Natural killer cell (primary cell): ENCODE measurements around the gene TMEM147. TPM values are rescaled to one million over a fixed set of nuclear protein-coding genes. Genes with fewer than 3 reads are reported as not detected.
A peak's percentile ranks its signal among the peaks of the same experiment; 100 is the strongest.

Source experiments
- ATAC-seq, 3 donors: fragments of 150-1000 bp in 2 of 3; fragments of 200-7000 bp in 1 of 3; cut with Tn5 transposase; 1 replicate in 1 of 3; 2 replicates in 2 of 3; pipeline ENCODE4 v1.10.0; 2021; ENCODE audit warnings: mild to moderate bottlenecking in 2 of 3, moderate library complexity in 2 of 3
- DNase-seq, 2 donors: peaks; one replicate each; pipeline versions ENCODE4 v3.0.0 to v3.0.0-alpha.2; 2013 to 2021; ENCODE audit warnings: mixed read lengths in 1 of 2
- H3K27ac ChIP-seq: one replicate; pipeline ENCODE4 v1.5.1; 2013; ENCODE audit warnings: mild to moderate bottlenecking, low read length
- H3K27me3 ChIP-seq: one replicate; pipeline ENCODE4 v1.6.1; 2013; ENCODE audit warnings: low read length; ENCODE audit not compliant: control insufficient read depth, insufficient read depth
- H3K36me3 ChIP-seq: one replicate; pipeline ENCODE4 v1.6.1; 2013; ENCODE audit warnings: low read length; ENCODE audit not compliant: control insufficient read depth, insufficient read depth
- H3K4me1 ChIP-seq: one replicate; pipeline ENCODE4 v1.6.1; 2013; ENCODE audit warnings: low read length; ENCODE audit not compliant: control insufficient read depth, insufficient read depth
- H3K4me3 ChIP-seq: one replicate; pipeline ENCODE4 v1.5.1; 2013; ENCODE audit warnings: low read length
- H3K9me3 ChIP-seq: one replicate; pipeline ENCODE4 v1.6.1; 2013; ENCODE audit warnings: low read length; ENCODE audit not compliant: control insufficient read depth, insufficient read depth
- H3K27ac Mint-ChIP-seq, 2 donors: one replicate each; pipeline ENCODE4 v1.8.0; 2022; ENCODE audit warnings: mild to moderate bottlenecking in 2 of 2, mixed read lengths in 2 of 2, moderate library complexity in 1 of 2
- H3K27me3 Mint-ChIP-seq, 2 donors: one replicate each; pipeline ENCODE4 v1.8.0; 2022; ENCODE audit warnings: low read depth in 2 of 2, mixed read lengths in 2 of 2
- H3K36me3 Mint-ChIP-seq: one replicate; pipeline ENCODE4 v1.8.0; 2022; ENCODE audit warnings: mixed read lengths
- H3K4me1 Mint-ChIP-seq, 2 donors: one replicate each; pipeline ENCODE4 v1.8.0; 2022; ENCODE audit warnings: mixed read lengths in 2 of 2
- H3K4me3 Mint-ChIP-seq: one replicate; pipeline ENCODE4 v1.8.0; 2022; ENCODE audit warnings: mild to moderate bottlenecking, moderate library complexity, mixed read lengths
- H3K9me3 Mint-ChIP-seq, 2 donors: one replicate each; pipeline ENCODE4 v1.8.0; 2022; ENCODE audit warnings: mixed read lengths in 2 of 2
- WGBS: methylation state at CpG from one replicate; pipeline ENCODE4 v1.1.7; 2013; ENCODE audit warnings: missing lambda C conversion rate; ENCODE audit not compliant: insufficient coverage; 5-methylcytosine and 5-hydroxymethylcytosine counted together
- intact Hi-C: fragments of 100-400 bp; cut with micrococcal nuclease; formaldehyde crosslinking; loops from one replicate; pipeline ENCODE4 v1.14.2; 2022
- total RNA-seq, 4 donors: library from RNA; stranded (reverse); fragments of 120-200 nt in 1 of 4; gene quantifications; one replicate each; pipeline versions ENCODE4 v1.2.3 to v1.2.4, GENCODE V29; 2013 to 2022
- TF ChIP-seq, protein P1 (sequence below): fragments of 200-600 bp; IDR thresholded peaks from one replicate; pipeline ENCODE4 v1.8.0; 2022; ENCODE audit warnings: antibody characterized with exemption

The TMEM147 gene
- total RNA-seq, 3 donors from 2014 or later (not counting 1 experiment from before 2014, with no cell fraction given): 30.6 to 37.9 (median 31.2) TPM

DNA sequence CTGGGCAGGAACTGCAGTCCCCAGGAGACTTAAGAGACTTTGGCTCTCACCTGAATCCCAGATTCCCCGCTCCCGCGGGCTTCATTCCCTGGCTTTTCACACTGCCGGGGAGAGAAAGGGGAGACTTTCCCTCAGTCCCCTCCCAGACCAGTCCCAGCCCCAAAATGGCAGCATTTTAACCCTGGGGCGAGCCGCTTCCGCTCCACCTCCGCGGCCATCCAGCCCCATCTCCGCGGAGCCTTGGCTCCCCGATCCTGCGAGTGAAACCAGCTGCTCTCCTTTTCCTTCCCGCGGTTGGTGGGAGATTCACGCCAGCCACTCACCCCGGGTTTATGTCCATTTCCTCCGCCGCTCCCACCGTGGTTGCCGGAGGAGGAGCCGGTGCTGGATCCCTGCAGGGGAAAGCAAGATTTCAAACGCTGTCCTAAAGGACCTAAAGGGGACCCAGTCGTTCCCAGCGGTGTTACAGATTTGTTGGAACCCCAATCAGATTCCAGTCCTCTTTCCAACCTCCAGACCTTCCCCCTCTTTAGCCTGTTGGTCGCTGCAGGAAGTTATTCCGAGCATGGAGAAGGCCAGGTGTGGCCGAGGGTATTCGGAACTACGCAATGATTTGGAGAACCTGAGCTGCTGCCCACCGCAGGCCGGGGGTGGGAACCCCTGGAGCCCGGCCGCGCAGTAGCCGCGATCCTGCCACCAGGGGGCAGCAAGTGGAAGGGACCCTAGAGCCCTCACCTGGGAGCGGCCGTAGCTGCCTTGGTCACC is 35.4 kb upstream of the TMEM147 start:
- peak overlapping the region; percentile 46 for H3K27ac ChIP-seq
- H3K27me3 ChIP-seq: peaks cover 11% of the 10 kb centered on the region
- H3K27ac Mint-ChIP-seq: peak overlapping the region; percentile 64 to 82

GRCh38 chr19:35510626-35510964 is 34.8 kb upstream of the TMEM147 start:
- ATAC-seq (no peak), DNase-seq (no peak)
- Histone ChIP-seq H3K27ac (no peak overlapping the region), H3K4me3 (no peak overlapping the region), H3K36me3 (no peaks in the 10 kb centered on the region), H3K27me3 (peaks cover 11% of the 10 kb centered on the region), H3K4me1 (peaks cover 23% of the 10 kb centered on the region), H3K9me3 (no peaks in the 10 kb centered on the region)
- peaks cover 7 to 19% of the 10 kb centered on the region in 2 donors for H3K27me3 Mint-ChIP-seq
- H3K9me3 Mint-ChIP-seq: no peaks in the 10 kb centered on the region
- WGBS: 17% methylated on average over 15 of the region's 15 CpGs
- peak overlapping the region in 1 of 2 donors; percentile 82 for H3K27ac Mint-ChIP-seq
- H3K36me3 Mint-ChIP-seq: no peaks in the 10 kb centered on the region
- intact Hi-C loops: loop anchor here (1.0 to 2.0 kb wide), 2 partner anchors 82 to 206 kb away; no protein-coding TSS in a partner anchor
- TF ChIP-seq, protein P1, sequence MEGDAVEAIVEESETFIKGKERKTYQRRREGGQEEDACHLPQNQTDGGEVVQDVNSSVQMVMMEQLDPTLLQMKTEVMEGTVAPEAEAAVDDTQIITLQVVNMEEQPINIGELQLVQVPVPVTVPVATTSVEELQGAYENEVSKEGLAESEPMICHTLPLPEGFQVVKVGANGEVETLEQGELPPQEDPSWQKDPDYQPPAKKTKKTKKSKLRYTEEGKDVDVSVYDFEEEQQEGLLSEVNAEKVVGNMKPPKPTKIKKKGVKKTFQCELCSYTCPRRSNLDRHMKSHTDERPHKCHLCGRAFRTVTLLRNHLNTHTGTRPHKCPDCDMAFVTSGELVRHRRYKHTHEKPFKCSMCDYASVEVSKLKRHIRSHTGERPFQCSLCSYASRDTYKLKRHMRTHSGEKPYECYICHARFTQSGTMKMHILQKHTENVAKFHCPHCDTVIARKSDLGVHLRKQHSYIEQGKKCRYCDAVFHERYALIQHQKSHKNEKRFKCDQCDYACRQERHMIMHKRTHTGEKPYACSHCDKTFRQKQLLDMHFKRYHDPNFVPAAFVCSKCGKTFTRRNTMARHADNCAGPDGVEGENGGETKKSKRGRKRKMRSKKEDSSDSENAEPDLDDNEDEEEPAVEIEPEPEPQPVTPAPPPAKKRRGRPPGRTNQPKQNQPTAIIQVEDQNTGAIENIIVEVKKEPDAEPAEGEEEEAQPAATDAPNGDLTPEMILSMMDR: peak; percentile 52
- H3K4me1 Mint-ChIP-seq: peaks cover 8 to 24% of the 10 kb centered on the region in 2 donors
- peak overlapping the region; percentile 89 for H3K4me3 Mint-ChIP-seq

More for the DNA sequence above, 35.4 kb upstream of the TMEM147 start:
- Mint-ChIP-seq H3K4me3 (peak overlapping the region; percentile 89), H3K36me3 (no peaks in the 10 kb centered on the region), H3K4me1 (peaks cover 8 to 24% of the 10 kb centered on the region in 2 donors), H3K9me3 (no peaks in the 10 kb centered on the region), H3K27me3 (peaks cover 7 to 19% of the 10 kb centered on the region in 2 donors)
- Histone ChIP-seq H3K36me3 (no peaks in the 10 kb centered on the region), H3K4me1 (peaks cover 23% of the 10 kb centered on the region), H3K9me3 (no peaks in the 10 kb centered on the region), H3K4me3 (peak overlapping the region; percentile 55)
- under 1% methylated on average over 39 of the region's 39 CpGs for WGBS
- intact Hi-C loops: loop anchor here (1.0 to 2.0 kb wide), 2 partner anchors 82 to 207 kb away; no protein-coding TSS in a partner anchor
- TF ChIP-seq, protein P1: peak; percentile 98
- peak; percentile 71 to 76 (median 75) for ATAC-seq
- peak; percentile 74 to 85 for DNase-seq

- H3K27ac ChIP-seq: no peak overlapping the region
- H3K36me3 ChIP-seq: no peaks in the 10 kb centered on the region
- H3K9me3 Mint-ChIP-seq: no peaks in the 10 kb centered on the region
- peak overlapping the region; percentile 37 for H3K4me3 Mint-ChIP-seq
- H3K4me1 Mint-ChIP-seq: peaks cover 8 to 24% of the 10 kb centered on the region in 2 donors
- H3K9me3 ChIP-seq: no peaks in the 10 kb centered on the region
- intact Hi-C loops: loop anchor here (2.0 kb wide), 1 partner anchor 205 kb away; no protein-coding TSS in a partner anchor
- H3K4me3 ChIP-seq: no peak overlapping the region
- peaks cover 23% of the 10 kb centered on the region for H3K4me1 ChIP-seq
- peaks cover 7 to 19% of the 10 kb centered on the region in 2 donors for H3K27me3 Mint-ChIP-seq
- peaks cover 11% of the 10 kb centered on the region for H3K27me3 ChIP-seq
- ATAC-seq (no peak), DNase-seq (no peak)
- H3K27ac Mint-ChIP-seq: no peak overlapping the region
- WGBS: 81% methylated on average over 7 of the region's 7 CpGs
- TF ChIP-seq, protein P1: no peak
- no peaks in the 10 kb centered on the region for H3K36me3 Mint-ChIP-seq
Observed at GRCh38 chr19:35511337-35511736, 34.1 kb upstream of the TMEM147 start.
